Body of pancreas (tissue), 4 donors: ENCODE data around the gene INVS. TPM values are rescaled to one million over a fixed set of nuclear protein-coding genes. Genes with fewer than 3 reads are reported as not detected.

ENCODE experiments used
- ATAC-seq: fragments of 150-250 bp; one replicate; pipeline ENCODE4 v1.9.1; 2016
- DNase-seq, 4 donors: peaks; one replicate each; pipeline ENCODE4 v3.0.0-alpha.2; 2019
- H3K27ac ChIP-seq, 4 donors: fragments of 200-600 bp; sonication (generic); 1 replicate in 3 of 4; 2 replicates in 1 of 4; pipeline versions ENCODE4 v1.5.1 to v1.6.1; 2016 to 2019; ENCODE audit warnings: mild to moderate bottlenecking in 1 of 4, mixed read lengths in 1 of 4, moderate library complexity in 1 of 4
- H3K27me3 ChIP-seq, 2 donors: fragments of 200-600 bp; sonication (generic); one replicate each; pipeline ENCODE4 v1.6.0; 2016; ENCODE audit warnings: mild to moderate bottlenecking in 1 of 2
- H3K36me3 ChIP-seq, 2 donors: fragments of 200-600 bp; sonication (generic); replicated peaks in 1 of 2; 2 replicates each; pipeline ENCODE4 v1.5.1; 2016; ENCODE audit warnings: low read depth in 2 of 2; ENCODE audit not compliant: insufficient read depth in 1 of 2
- H3K4me1 ChIP-seq: fragments of 200-600 bp; sonication (generic); one replicate; pipeline ENCODE4 v1.6.0; 2016
- H3K4me3 ChIP-seq, 2 donors: fragments of 200-600 bp; sonication (generic); 1 replicate in 1 of 2; 2 replicates in 1 of 2; pipeline ENCODE4 v1.5.1; 2016 to 2019
- H3K9me3 ChIP-seq, 3 donors: fragments of 200-600 bp; sonication (generic); 1 replicate in 2 of 3; 2 replicates in 1 of 3; pipeline ENCODE4 v1.5.1; 2016
- CTCF ChIP-seq, 7 experiments: fragments of 450-650 bp in 4 of 7; fragments of 200-600 bp in 3 of 7; sonication (generic) in 3 of 7; IDR thresholded peaks; one replicate each; pipeline ENCODE4 v1.5.1; 2016 to 2019; ENCODE audit warnings: antibody characterized with exemption in 7 of 7
- POLR2A ChIP-seq, 3 donors: fragments of 450-650 bp; IDR thresholded peaks; one replicate each; pipeline ENCODE4 v1.6.1; 2016; ENCODE audit warnings: antibody characterized with exemption in 3 of 3, mild to moderate bottlenecking in 2 of 3
- WGBS, 2 donors: methylation state at CpG; one replicate each; pipeline ENCODE4 v1.1.5; 2017; 5-methylcytosine and 5-hydroxymethylcytosine counted together
- intact Hi-C: fragments of 100-400 bp; cut with DNase I; formaldehyde crosslinking; loops from one replicate; pipeline ENCODE4 v1.15.1; 2023
- total RNA-seq, 2 donors: library from RNA; depleted of rRNA; stranded (reverse); fragments of >200 nt; gene quantifications; one replicate each; pipeline ENCODE4 v1.1.0, GENCODE V29; 2016

The INVS gene
- total RNA-seq, 2 donors from 2014 or later = 28.3 to 29.8 TPM

GRCh38 chr9:100186356-100186755 lies 87.3 kb downstream of the INVS start:
- Histone ChIP-seq H3K27me3 (no peaks in the 10 kb centered on the region), H3K4me1 (no peaks in the 10 kb centered on the region), H3K36me3 (no peaks in the 10 kb centered on the region), H3K9me3 (peaks cover 0 to 1% (median 0%) of the 10 kb centered on the region in 3 donors), H3K4me3 (no peak overlapping the region), H3K27ac (no peak overlapping the region)
- TF ChIP-seq POLR2A (IDR thresholded peaks at IDR 0.05) (no peak), CTCF (IDR thresholded peaks at IDR 0.05) (no peak)
- WGBS, 2 donors = 82 to 83% methylated on average over 1 of the region's 1 CpG
- intact Hi-C loops = no loop called here
- ATAC-seq (no peak), DNase-seq (no peak)

- Histone ChIP-seq H3K4me3 (no peak overlapping the region), H3K36me3 (no peaks in the 10 kb centered on the region), H3K27ac (no peak overlapping the region), H3K9me3 (peaks cover 0 to 8% (median 0%) of the 10 kb centered on the region in 3 donors), H3K4me1 (no peaks in the 10 kb centered on the region), H3K27me3 (no peaks in the 10 kb centered on the region)
- intact Hi-C loops = no loop called here
- no peak for DNase-seq
- 95 to 98% methylated on average over 2 of the region's 2 CpGs for WGBS, 2 donors
- TF ChIP-seq POLR2A (IDR thresholded peaks at IDR 0.05) (no peak), CTCF (IDR thresholded peaks at IDR 0.05) (no peak)
- ATAC-seq = no peak
Observed at GRCh38 chr9:100190339-100190738, 91.3 kb downstream of the INVS start.

- Histone ChIP-seq H3K36me3 (no peaks in the 10 kb centered on the region), H3K27me3 (no peaks in the 10 kb centered on the region), H3K4me1 (peaks cover 5% of the 10 kb centered on the region), H3K27ac (no peak overlapping the region), H3K4me3 (no peak overlapping the region), H3K9me3 (peaks cover 0 to 8% (median 0%) of the 10 kb centered on the region in 3 donors)
- intact Hi-C loops = no loop called here
- DNase-seq (no peak), ATAC-seq (no peak)
- no peak for TF ChIP-seq POLR2A (IDR thresholded peaks at IDR 0.05)
Observed at GRCh38 chr9:100191264-100191663, 92.2 kb downstream of the INVS start.

- H3K9me3 ChIP-seq = peaks cover 0 to 8% (median 0%) of the 10 kb centered on the region in 3 donors
- H3K4me3 ChIP-seq = no peak overlapping the region
- H3K27me3 ChIP-seq = no peaks in the 10 kb centered on the region
- H3K27ac ChIP-seq = no peak overlapping the region
- DNase-seq = no peak
- H3K36me3 ChIP-seq = no peaks in the 10 kb centered on the region
- ATAC-seq = no peak
- intact Hi-C loops = no loop called here
- 92 to 97% methylated on average over 3 of the region's 3 CpGs for WGBS, 2 donors
- H3K4me1 ChIP-seq = peaks cover 6% of the 10 kb centered on the region
- TF ChIP-seq POLR2A (IDR thresholded peaks at IDR 0.05) = no peak
Observed at GRCh38 chr9:100193078-100193477, 94.0 kb downstream of the INVS start.

- peaks cover 6% of the 10 kb centered on the region for H3K4me1 ChIP-seq
- H3K36me3 ChIP-seq = no peaks in the 10 kb centered on the region
- no peaks in the 10 kb centered on the region for H3K27me3 ChIP-seq
- intact Hi-C loops = no loop called here
- 25 to 27% methylated on average over 3 of the region's 3 CpGs for WGBS, 2 donors
- no peak overlapping the region for H3K4me3 ChIP-seq
- TF ChIP-seq POLR2A (IDR thresholded peaks at IDR 0.05) (no peak), CTCF (IDR thresholded peaks at IDR 0.05) (no peak)
- no peak overlapping the region for H3K27ac ChIP-seq
- H3K9me3 ChIP-seq = peaks cover 0 to 8% (median 0%) of the 10 kb centered on the region in 3 donors
- no peak for DNase-seq
- no peak for ATAC-seq
Observed at GRCh38 chr9:100196215-100196614, 97.2 kb downstream of the INVS start.

- Histone ChIP-seq H3K27me3 (no peaks in the 10 kb centered on the region), H3K36me3 (no peaks in the 10 kb centered on the region), H3K4me3 (no peak overlapping the region), H3K4me1 (peaks cover 6% of the 10 kb centered on the region), H3K9me3 (peaks cover 0 to 2% (median 0%) of the 10 kb centered on the region in 3 donors), H3K27ac (no peak overlapping the region)
- DNase-seq (no peak), ATAC-seq (no peak)
- 36 to 40% methylated on average over 1 of the region's 1 CpG for WGBS, 2 donors
- intact Hi-C loops = no loop called here
- TF ChIP-seq POLR2A (IDR thresholded peaks at IDR 0.05) (no peak), CTCF (IDR thresholded peaks at IDR 0.05) (no peak)
Observed at GRCh38 chr9:100196828-100197227, 97.8 kb downstream of the INVS start.
